ENCODE data around the gene ERFL.
"Not testable (repeated sequence)": the region's sequence is repeated elsewhere in the genome, so short reads cannot be mapped to it uniquely, and the experiment has no call there.

ERFL gene

DNA sequence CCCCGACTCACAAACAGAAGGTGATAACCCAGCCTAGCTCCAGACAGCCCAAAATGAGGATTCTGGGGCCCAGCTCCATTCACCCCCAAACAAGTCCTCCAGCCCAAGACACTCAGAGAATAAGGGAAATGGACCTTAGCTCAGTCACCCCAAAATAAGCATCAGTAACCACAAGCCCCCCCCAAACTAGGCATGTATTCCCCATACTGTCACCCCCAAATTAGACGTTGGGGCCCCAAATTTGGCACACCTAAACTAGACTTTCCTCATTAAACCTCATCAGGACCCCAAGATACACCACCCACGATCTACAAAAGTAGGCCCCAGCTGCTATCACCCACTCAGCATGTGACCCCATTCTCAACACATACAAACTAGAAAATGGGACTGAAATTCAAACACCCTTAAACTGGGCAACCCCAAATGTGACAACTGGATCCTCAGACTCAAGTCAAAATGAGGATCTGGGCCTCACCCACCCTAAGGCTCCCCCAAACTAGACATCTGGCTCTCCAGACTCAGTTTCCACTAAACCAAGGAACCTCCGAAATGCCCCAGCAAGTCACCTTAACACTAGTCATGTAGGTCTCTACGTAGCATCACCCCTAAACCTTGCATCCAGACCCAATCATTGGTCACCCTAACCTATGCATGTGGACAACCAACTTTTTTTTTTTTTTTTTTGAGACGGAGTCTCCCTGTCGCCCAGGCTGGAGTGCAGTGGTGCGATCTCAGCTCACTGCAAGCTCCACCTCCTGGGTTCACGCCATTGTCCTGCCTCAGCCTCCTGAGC is 13.4 kb upstream of the ERFL start:
- no peak for DNase-seq

DNA sequence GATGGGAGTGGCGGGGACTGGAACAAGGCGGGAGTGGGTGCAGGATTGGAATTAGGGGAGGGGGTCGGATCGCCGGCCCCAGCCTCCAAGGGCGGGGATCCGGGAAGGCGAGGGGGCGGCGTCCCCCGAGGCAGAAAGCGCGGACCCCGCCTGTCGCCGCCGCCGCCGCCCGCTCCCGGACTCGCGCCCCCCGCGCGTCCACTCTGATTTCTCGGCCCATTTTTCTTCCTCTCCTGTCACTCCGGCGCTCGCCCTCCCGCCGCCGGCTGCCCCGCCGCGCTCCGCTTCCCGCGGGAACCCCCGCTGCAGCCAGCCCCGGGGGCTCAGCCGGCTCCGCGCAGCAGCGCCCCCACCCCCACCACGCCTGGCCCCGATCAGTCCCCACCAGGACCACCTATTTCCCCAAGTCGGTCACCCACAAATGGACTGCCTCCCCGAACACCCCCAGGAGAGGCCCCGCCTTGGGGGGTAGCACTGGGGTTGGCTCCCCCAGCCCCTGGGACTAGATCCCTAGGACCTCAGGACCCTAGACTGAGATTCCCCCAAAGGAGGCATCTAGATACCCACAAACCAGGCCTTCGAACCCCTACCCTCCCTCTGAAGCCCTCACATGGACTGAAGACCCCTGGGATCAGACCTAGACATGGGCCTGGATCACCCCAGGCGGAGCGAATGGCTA is 12.6 kb upstream of the ERFL start:
- no peak for DNase-seq

DNA sequence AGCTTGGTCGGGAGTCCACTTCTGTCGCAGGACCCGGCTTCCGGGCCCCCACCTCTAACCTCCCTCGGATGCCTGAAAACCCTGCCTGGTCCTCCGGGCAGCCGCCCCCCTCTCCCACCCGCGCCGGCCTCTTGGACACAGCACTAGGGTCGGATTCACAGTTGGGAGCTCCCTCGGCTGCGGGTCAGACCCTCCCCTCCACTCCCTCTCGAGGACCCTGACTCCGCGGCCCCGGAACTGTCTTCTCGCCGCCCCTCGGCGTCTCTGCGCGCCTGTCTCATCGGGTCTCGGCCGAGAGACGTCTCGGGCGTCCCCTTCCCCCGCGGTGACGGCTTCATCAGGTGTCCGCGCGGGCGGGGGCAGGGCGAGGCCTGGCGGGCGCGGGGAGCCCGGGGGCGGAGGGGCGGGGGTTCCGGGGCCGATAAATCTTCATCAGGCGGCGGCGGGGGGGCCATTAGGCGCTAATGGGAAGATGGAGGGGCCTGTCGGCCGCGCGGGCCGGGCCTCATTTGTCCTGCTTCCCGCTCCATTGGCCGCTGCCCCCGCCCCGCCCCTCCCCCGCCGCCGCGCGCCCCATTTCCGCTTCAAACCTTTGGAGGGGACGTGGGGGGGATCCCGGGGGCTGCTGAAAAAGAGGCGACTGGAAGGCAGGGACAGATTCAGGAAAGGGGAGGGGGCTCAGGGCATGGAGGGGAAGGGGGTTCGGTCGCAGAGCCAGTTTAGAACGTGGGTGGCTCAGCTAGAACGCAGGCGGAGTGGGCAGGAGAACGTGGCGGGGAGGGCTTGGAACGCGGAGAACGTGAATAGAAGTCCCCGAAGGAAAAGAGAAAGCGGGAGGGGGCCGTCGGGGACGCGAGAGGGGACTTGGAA is 11.8 kb upstream of the ERFL start:
- DNase-seq: peak; percentile 69

DNA sequence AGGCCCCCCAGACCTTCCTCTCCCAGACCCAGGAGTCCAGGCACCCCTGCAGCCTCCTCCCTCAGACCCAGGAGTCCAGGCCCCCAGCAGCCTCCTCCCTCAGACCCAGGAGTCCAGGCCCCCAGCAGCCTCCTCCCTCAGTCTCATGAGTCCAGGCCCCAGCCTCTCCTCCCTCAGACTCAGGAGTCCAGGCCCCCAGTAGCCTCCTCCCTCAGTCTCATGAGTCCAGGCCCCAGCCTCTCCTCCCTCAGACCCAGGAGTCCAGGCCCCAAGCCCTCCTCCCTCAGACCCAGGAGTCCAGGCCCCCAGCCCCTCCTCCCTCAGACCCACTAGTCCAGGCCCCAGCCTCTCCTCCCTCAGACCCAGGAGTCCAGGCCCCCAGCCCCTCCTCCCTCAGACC is 11.0 kb upstream of the ERFL start:
- not testable (repeated sequence) for DNase-seq

DNA sequence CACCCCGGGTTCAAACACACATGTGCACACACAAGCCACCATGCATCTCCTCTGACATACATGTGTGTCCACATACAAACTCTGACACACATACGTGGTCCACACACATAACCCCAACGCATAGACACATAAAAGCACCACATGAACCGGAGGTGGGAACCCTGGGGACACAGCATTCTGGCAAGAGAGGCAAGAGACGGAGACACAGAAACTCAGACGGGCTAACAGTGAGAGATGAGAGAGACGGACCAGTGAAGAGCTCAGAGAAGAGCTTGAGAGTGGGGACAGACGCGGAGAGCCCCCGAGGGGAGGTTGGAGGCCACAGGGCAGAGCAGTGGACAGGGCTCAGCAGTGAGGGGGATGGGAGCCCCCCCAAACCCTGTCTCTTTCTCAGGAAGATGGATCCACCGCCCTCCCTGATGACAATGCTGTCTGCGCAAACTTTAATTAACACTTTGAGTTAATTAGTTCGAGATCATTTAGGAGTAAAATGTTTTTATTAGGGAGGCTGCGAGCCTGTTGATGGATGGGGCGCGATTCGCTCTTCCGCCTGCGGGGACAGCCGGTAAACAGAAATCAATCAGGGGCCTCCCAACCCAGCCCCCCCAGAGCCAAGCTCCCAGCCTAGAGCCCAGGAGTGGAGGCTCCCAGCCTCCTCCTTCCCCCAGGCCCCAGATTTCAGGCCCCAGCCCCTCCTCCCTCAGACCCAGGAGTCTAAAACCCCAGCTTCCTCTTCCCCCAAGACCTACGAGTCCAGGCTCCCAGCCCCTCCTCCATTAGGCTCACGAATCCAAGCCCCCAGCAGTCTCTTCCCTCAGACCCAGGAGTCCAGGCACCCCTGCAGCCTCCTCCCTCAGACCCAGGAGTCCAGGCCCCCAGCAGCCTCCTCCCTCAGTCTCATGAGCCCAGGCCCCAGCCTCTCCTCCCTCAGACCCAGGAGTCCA is 9.5 kb upstream of the ERFL start:
- no peak for DNase-seq

DNA sequence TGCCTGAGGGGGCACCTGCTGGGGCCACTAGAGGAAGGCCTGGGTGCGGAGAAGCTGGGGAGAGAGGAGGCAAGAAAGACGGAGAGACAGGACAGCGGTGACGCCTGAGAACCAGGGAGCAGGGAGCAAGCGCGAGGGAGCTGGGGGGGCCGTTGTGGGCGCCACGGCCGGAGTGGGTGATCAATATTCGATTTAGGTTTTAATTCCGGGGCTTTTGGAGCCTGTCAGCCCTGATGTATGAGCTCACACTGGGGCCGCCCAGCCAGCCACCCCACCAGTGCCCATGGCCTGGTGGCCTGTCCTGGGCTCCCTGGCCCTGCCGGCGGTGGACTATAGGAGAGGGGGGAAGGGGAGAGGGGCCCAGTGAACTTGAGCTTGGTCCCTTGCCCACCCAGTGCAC is 8.7 kb upstream of the ERFL start:
- DNase-seq: no peak

DNA sequence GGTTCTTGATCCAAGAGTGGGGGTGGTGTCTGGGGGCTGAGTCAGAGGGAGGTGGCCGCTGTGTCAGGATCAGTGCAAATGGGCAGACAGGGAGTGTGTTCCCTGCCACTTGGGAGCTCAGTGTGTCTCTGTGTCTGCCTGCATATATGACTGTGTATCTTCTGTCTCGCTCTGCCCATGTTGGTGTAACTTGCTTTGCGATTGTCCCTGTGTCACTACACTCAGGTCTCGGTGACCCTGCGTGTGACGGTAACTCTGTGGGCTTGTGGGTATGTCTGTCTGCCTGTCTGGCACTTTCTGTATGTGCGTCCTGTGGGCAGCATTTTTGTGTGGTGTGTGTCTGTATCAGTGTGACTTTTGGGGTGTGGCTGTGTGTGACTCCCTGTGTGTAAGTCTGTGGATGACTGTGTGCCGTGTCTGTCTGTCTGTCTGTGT is 8.2 kb upstream of the ERFL start:
- no peak for DNase-seq

DNA sequence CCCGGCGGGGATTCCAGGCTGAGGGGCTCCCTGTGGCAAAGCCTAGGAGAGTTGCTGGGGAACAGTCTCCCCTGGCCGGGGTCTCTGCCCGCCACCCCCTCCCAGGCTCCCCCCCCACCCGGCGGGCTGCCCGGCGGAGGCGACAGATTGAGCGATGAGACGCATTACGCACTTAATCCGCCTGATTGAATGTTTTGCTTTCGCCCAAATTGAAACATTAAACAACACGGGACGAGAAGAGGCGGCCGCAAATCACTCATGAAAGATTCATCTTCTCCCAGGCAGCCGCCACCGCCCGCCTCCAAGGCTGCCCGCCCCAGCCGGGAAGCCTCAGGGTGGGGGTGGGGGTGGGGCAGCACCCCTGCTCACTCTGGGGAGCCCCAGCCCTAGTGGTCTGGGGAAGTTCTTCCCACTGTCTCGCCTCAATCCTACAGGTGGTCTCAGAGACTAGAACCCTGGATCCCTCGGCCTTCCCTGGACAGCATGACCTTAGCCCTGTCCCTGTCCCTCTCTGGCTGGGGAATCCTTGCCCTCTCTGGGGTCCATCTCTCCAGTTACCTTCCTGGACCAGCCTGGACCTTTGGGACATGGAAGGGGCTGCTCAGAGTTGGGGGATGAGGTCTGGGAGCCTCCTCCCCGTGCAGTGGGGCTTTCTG is 7.6 kb upstream of the ERFL start:
- no peak for DNase-seq

DNA sequence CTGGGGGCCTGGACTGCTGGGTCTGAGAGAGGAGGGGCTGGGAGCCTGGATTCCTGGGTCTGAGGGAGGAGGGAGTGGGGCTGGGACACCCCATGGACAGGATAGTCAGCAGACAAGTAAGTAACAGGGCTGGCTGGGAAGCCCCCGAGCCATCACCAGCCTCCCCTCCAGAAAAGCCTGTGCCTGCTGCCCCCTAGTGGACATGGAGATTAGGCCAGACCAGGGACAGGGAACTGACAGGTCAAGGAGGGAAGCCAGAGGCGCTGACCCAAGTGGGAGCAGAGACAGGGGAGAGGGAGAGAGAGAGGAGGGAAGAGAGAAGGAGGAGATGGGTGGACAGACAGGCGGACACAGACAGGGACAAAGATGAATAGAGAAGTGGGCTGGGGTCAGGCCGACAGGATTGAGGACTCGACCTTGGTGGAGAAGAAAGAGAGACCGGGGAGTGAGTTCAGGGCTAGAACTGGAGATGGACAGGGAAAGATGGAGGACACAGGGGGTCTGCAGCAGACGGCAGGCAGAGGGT is 6.7 kb upstream of the ERFL start:
- peak; percentile 76 for DNase-seq

DNA sequence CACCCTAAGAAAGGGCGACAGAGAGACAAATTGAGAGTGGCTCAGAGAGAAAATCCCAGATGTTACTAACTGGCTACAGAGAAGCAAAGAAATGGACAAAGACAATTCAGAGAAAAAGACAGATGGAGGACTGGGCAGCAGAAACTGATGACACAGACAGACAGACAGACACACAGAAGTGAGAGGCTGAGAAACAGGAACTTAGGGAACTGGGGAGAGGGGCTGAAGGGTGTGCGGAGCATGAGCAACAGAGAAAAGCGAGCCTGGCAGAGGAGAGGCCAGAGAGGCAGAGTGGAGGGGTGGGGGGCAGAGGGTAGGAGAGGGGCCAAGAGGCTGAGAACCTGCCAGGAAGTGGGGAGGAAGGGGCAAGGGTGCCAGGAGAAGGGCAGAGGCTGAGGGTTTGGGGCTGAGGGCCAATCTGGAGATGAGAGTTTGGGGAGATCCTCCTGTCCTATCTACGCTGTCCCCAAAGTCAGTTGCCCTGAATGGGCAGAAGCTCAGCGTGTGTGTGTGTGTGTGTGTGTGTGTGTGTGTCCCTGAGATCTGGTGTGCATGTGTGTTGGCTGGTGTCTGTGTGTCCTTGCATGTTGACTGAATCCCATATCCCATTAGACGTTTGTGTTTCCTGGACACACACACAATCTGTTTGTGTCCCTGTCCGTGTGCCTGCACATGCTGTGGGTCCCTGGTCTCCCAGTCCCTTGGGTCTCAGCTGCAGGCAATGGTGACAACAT is 5.6 kb upstream of the ERFL start:
- DNase-seq: no peak

DNA sequence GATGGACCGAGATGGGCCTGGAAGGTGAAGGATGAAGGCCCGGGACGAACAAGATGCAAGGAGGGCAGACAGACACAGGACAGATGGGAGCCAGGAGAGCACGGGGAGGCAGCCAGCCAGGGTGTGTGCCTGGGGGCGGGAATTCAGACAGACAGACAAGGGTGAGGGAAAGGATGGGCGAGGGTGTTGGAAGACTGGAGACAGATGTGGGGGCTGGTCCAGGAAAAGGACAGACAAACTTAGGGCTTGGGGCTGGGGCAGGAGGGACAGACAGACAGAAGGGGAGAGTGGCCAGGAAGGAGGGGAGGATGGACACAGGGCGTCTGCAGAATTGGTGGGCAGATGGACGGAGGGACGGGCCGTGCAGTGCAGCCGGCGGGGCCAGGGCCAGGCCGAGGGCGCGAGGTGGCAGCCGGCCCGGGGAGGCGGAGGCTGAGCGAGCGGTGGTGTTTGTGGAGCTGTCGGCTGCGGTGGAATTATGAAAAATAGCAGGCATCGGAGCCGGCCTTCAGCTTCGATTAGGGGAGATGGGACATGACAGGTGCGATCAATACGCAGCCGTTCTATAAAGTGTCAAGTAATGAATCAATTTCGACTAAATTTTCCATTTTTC is 4.6 kb upstream of the ERFL start:
- no peak for DNase-seq

DNA sequence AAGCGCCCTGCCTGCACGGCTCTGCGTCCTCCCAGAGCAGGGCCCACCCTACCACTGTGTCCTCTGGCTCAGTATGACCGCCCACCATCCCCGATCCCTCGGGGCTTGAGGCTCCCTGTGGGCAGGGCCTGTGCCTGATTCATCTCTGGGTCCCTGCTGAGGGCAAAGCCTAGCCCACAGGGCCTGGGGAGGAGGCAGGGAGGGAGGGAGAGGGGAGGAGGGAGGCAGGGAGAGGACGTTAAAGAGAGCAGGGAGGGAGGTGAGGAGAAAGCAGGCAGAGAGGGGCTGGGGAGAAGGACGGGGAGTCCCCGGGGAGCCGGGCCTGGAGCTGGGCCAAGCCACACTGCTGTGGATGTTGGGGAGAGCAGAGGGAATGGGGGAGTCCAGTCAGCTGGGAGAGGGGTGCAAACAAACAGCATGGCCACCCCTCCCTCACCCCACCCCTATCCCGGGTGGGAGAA is 4.0 kb upstream of the ERFL start:
- no peak for DNase-seq

DNA sequence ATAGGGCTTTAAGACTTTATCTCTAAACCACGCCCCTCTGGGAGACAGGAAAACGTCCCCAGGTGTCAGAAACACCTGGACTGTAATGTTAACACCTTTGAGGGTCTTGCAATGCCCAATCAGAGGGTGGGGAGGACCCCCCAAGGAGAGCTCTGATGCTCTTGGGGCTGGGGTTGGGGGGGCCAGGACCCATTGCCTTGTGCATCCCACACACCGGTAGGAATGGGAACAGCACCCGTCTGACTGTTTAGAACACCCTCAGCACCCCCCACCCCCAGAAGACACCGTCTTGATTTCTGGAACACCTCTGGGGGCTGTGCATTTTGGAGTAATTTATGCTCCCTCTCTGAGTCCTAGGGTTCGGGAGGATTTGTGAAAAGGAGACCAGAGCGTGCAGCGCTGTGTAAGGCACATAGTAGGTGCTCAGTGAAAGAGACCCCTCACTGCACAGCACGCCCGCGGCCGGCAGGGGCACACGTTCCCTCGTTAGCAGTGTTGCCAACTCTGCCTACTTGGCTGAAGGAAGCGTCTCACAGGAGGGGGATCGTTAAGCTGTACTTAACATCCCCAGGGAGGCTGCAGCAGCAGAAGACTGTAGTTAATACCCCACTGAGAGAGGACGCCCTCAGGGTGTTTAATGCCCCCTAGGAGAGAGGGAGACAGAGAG is 2.8 kb upstream of the ERFL start:
- DNase-seq: peak; percentile 77

DNA sequence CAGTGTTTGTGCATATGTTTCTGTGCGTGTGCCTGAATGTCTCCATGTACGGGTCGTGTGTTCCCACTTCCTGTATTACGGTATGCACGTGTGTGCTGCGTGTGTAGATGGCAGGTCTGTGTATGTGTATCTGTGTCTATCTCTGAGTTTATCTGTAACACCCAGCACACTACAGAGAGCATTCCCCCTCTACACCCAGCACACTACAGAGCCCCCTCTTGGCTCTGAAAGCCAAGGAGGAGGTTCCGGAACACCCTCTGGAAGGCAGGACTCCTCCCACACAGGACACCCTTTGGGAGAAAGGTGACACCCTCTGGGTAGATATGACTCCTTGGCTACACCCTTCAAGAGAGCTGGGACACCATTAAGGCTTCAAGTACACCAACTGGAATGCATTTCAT is 2.1 kb upstream of the ERFL start:
- DNase-seq: no peak

DNA sequence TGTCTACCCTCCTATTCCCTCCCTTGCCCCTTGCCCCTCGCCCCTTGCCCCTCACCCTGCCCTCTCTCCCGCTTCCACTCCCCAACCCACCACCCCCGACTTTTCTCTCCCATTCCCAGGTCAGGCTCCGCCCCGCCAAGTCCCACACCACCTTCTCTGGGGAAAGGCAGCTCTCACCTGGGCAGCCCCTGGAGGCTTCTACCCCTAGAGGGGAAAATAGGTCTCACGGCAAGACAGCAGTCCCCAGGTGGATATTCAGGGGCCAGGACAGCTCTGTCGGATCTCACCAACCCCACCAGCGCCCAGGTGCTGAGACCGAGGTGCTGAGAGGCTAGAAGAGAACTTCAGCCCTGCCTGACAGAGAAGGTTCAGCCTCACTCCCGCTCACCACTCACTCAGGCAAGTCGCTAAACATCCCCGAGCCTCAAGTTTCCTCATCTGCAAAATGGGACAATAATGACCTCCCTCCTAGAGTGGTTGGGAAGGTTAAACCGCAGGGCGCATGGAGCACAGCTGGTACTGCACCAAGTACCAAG is 1.4 kb upstream of the ERFL start:
- DNase-seq: no peak

DNA sequence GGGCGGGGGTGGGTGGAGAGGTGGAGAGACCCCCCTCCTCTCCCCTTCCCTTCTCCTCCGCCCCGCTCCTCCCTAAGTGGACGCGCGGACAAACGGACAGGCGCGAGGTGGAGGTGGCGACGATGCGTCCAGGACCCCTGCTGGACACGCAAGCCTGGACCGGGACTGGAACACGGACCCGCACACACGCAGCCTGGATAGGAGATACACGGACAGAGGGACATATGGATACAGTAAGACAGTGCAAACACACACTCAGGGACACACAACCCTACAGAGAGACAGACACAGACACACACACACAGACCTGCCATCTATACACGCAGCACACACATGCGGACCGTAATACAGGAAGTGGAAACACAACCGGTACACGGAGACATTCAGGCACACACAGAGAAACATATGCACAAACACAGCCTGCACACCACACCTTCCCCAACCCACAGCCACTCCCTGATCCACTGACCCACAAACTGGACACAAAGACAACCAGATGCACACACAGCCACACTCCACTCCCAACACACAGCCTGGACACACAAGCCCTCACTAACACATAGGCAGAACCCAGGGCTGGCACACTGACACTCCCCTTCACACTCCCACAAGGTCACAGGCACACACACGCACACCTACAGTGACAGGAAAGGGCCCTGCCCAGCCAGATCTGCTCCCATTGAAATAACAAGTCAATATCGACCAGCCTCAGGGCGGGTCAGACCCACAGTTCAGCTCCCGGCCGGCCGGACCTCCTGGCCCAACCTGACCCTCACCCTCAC is 696 bp upstream of the ERFL start:
- peak; percentile 29 for DNase-seq

DNA sequence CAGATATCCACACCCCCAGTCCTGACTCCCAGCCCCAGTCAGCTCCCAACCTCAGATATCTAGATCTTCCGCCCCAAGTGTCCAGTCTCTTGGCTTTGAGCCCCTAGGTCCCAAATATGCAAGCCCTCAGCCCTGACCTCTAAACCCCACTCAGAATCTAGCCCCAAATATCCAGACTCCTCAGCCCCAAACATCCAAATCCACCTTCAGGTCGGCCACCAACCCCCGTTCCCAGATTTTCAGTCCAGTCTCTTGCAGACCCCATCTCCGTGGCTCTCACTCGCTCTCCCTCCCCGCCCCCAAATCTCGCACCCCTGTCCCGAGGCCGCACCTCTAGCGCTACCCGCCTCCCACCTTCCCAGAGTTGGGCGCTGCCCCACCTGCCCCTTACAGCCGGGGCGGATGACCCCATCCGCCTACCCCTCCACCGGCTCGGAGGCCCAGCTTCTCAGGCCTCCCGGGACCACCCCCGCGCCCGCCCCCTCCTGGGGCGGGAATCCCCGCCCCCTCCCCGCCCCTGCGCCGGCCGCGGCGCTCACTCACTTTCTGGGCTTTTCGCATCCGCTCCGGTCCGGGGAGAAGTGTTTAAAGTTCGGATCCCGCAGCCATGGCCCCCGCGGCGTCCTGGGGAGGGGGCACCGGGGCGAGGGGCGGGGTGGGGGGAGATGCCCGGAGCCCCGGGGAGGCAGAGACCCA is 604 bp downstream of the ERFL start:
- no peak for DNase-seq

Data from NCI-H146 (cell line).